D721Med (cell line): ENCODE data around the gene FLNB.

Experiments used
- DNase-seq: peaks from one replicate; pipeline ENCODE4 v3.0.0; 2011; ENCODE audit warnings: low spot score; ENCODE audit not compliant: insufficient read length
- FAIRE-seq: peaks from 2 replicates; lab custom pipeline; 2011; peaks lifted over from hg19 to GRCh38; lab: Jason Lieb, UNC
- CTCF ChIP-seq: IDR thresholded peaks from 2 replicates; pipeline ENCODE4 v1.5.1; 2012; ENCODE audit warnings: mild to moderate bottlenecking, control low read depth; ENCODE audit not compliant: insufficient read depth; ENCODE audit errors: missing control alignments

The FLNB gene

GRCh38 chr3:58074116-58074715, 66.0 kb downstream of the FLNB start:
- no peak for FAIRE-seq
- DNase-seq: no peak
- no peak for TF ChIP-seq CTCF

- no peak for DNase-seq
- no peak for TF ChIP-seq CTCF
- FAIRE-seq: no peak
These were observed 66.8 kb downstream of the FLNB start for GRCh38 chr3:58074997-58075396.

GRCh38 chr3:58077596-58078285, 69.5 kb downstream of the FLNB start:
- no peak for TF ChIP-seq CTCF
- FAIRE-seq: no peak
- DNase-seq: no peak

GRCh38 chr3:58078610-58079009, 70.4 kb downstream of the FLNB start:
- no peak for TF ChIP-seq CTCF
- DNase-seq (no peak), FAIRE-seq (no peak)

- no peak for TF ChIP-seq CTCF
- FAIRE-seq (no peak), DNase-seq (no peak)
These were observed 71.6 kb downstream of the FLNB start for GRCh38 chr3:58079773-58080172.

GRCh38 chr3:58082047-58082446, 73.8 kb downstream of the FLNB start:
- TF ChIP-seq CTCF: no peak
- peak; percentile 30 for DNase-seq
- no peak for FAIRE-seq

GRCh38 chr3:58084166-58084565, 75.9 kb downstream of the FLNB start:
- no peak for TF ChIP-seq CTCF
- no peak for FAIRE-seq
- no peak for DNase-seq
